ENCODE measurements around the gene PCYT2. TPM values are rescaled to one million over a fixed set of nuclear protein-coding genes. Genes with fewer than 3 reads are reported as not detected.

The PCYT2 gene
- total RNA-seq, 1 donor from 2014 or later: 44.1 TPM

GRCh38 chr17:81909966-81910839, 996 bp downstream of the PCYT2 start:
- ATAC-seq (ENCODE audit: low read depth) (no peak), DNase-seq (no peak)
- TF ChIP-seq, protein P1, sequence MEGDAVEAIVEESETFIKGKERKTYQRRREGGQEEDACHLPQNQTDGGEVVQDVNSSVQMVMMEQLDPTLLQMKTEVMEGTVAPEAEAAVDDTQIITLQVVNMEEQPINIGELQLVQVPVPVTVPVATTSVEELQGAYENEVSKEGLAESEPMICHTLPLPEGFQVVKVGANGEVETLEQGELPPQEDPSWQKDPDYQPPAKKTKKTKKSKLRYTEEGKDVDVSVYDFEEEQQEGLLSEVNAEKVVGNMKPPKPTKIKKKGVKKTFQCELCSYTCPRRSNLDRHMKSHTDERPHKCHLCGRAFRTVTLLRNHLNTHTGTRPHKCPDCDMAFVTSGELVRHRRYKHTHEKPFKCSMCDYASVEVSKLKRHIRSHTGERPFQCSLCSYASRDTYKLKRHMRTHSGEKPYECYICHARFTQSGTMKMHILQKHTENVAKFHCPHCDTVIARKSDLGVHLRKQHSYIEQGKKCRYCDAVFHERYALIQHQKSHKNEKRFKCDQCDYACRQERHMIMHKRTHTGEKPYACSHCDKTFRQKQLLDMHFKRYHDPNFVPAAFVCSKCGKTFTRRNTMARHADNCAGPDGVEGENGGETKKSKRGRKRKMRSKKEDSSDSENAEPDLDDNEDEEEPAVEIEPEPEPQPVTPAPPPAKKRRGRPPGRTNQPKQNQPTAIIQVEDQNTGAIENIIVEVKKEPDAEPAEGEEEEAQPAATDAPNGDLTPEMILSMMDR (IDR thresholded peaks at IDR 0.05): no peak
- Mint-ChIP-seq H3K4me1 (peaks cover 9% of the 10 kb centered on the region), H3K27me3 (no peaks in the 10 kb centered on the region), H3K36me3 (ENCODE audit: low read depth) (peaks cover 47% of the 10 kb centered on the region), H3K27ac (no peak overlapping the region), H3K9me3 (no peaks in the 10 kb centered on the region), H3K4me3 (peak overlapping the region; percentile 85)
- POLR2A ChIA-PET: interaction anchor here (1.9 kb wide), 1 partner anchor 18 kb away, joined by 6 read pairs; the partner anchor contains the start of gene ANAPC11
- CTCF ChIA-PET: no interaction called here
- intact Hi-C loops (cut with micrococcal nuclease): no loop called here

DNA sequence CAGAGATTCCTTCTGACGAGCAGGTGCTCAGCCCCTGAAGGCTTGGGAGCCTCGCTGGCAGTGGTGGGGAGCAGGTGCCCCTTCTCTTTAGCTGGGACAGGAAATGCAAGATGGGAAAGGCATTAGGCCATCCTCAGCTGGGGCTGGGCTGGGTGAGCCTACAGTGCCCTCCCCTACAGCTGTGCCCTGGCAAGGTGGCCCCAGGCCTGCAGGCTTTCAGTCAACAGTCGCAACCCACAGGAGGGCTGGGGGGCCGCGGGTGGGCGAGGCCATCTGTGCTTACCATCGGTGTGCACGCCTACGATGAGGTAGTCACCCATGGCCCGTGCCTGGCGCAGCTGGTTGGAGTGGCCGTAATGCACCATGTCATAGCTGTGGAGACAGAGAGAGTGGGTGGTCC, 2.0 kb downstream of the PCYT2 start:
- TF ChIP-seq, protein P1 (IDR thresholded peaks at IDR 0.05): no peak
- H3K27ac Mint-ChIP-seq: no peak overlapping the region
- H3K27me3 Mint-ChIP-seq: no peaks in the 10 kb centered on the region
- ATAC-seq (ENCODE audit: low read depth): no peak
- ChIA-PET POLR2A (interaction anchor here (1.9 kb wide), 1 partner anchor 17 kb away, joined by 6 read pairs; the partner anchor contains the start of gene ANAPC11), CTCF (no interaction called here)
- H3K9me3 Mint-ChIP-seq: no peaks in the 10 kb centered on the region
- intact Hi-C loops (cut with micrococcal nuclease): no loop called here
- DNase-seq: no peak
- H3K36me3 Mint-ChIP-seq (ENCODE audit: low read depth): peaks cover 43% of the 10 kb centered on the region
- peaks cover 9% of the 10 kb centered on the region for H3K4me1 Mint-ChIP-seq
- peak overlapping the region; percentile 28 for H3K4me3 Mint-ChIP-seq

- Mint-ChIP-seq H3K4me1 (peaks cover 9% of the 10 kb centered on the region), H3K36me3 (ENCODE audit: low read depth) (peaks cover 41% of the 10 kb centered on the region), H3K27ac (no peak overlapping the region), H3K27me3 (no peaks in the 10 kb centered on the region), H3K4me3 (no peak overlapping the region), H3K9me3 (no peaks in the 10 kb centered on the region)
- DNase-seq (no peak), ATAC-seq (ENCODE audit: low read depth) (no peak)
- CTCF ChIA-PET: no interaction called here
- TF ChIP-seq, protein P1 (IDR thresholded peaks at IDR 0.05): no peak
- intact Hi-C loops (cut with micrococcal nuclease): no loop called here
- POLR2A ChIA-PET: interaction anchor here (1.9 kb wide), 1 partner anchor 17 kb away, joined by 6 read pairs; the partner anchor contains the start of gene ANAPC11
Observed at GRCh38 chr17:81908793-81909192, 2.4 kb downstream of the PCYT2 start.

DNA sequence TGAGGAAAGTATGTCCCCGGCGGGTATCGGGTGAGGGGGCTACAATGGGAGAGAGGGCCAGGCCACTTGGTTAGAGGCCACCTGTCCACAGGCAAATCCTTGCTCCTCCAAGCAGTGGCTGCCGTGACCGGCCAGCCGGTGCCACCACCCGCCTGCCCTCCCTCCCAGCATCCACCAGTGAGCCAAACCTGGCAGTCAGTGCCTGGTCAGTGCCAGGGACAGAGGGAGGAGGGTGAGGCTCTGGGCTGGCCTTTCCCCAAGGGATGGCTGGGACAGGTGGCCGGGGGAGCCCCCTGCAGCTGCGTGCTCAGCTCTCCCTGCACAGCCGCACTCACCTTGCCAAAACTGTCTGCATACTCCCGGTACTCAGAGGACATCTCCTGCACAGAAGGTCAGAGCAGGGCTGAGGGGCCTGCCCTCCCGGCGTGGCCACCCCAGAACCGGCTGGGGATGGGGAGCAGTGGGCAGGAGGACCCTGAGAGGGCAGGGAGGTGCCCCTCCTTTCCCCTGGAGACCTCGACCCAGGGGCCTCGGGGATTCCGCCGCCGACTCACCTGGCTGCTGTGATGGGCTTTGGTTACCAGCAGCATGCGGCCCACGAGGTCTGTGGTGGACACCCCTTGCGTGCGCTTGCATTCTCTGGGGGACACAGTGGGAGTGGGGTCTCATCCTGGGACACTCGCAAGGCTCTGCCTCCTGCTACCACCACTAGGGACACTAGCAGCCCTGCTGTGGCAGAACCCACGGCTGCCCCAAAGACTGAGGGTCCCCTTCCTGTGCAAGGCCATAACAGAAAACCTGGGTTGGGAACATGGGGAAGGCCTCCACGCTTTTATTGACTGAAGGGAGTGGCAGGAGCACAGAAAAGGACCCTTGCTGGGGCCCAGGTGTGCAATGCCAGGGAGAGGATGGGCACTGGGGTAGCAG, 3.7 kb downstream of the PCYT2 start:
- no peak overlapping the region for H3K27ac Mint-ChIP-seq
- H3K27me3 Mint-ChIP-seq: no peaks in the 10 kb centered on the region
- intact Hi-C loops (cut with micrococcal nuclease): no loop called here
- H3K9me3 Mint-ChIP-seq: no peaks in the 10 kb centered on the region
- TF ChIP-seq, protein P1 (IDR thresholded peaks at IDR 0.05): no peak
- DNase-seq: no peak
- peaks cover 28% of the 10 kb centered on the region for H3K36me3 Mint-ChIP-seq (ENCODE audit: low read depth)
- H3K4me1 Mint-ChIP-seq: peaks cover 9% of the 10 kb centered on the region
- ATAC-seq (ENCODE audit: low read depth): no peak
- CTCF ChIA-PET: no interaction called here
- H3K4me3 Mint-ChIP-seq: no peak overlapping the region
- POLR2A ChIA-PET: no interaction called here

Measured in activated B cell treated with CpG ODN at 0.5 μM for 24 hours (primary cell).